Neural crest cell (in vitro differentiated cells): ENCODE data around the gene CARF. TPM values are rescaled to one million over a fixed set of nuclear protein-coding genes. Genes with fewer than 3 reads are reported as not detected.
"Not testable (repeated sequence)": the region's sequence is repeated elsewhere in the genome, so short reads cannot be mapped to it uniquely, and the experiment has no call there.

Source experiments
- DNase-seq: peaks from one replicate; pipeline ENCODE4 v3.0.0; 2021; ENCODE audit warnings: low read depth, mixed read lengths, low spot score
- H3K27ac Mint-ChIP-seq: one replicate; pipeline ENCODE4 v1.8.0; 2021; ENCODE audit warnings: mild to moderate bottlenecking, mixed read lengths; ENCODE audit not compliant: unreplicated experiment
- H3K27me3 Mint-ChIP-seq: 2 replicates; pipeline ENCODE4 v1.8.0; 2021; ENCODE audit warnings: low read depth, mild to moderate bottlenecking, mixed read lengths
- H3K36me3 Mint-ChIP-seq: 2 replicates; pipeline ENCODE4 v1.8.0; 2021; ENCODE audit warnings: low read depth, mild to moderate bottlenecking, mixed read lengths
- H3K4me1 Mint-ChIP-seq: 2 replicates; pipeline ENCODE4 v1.8.0; 2021; ENCODE audit warnings: mixed read lengths
- H3K4me3 Mint-ChIP-seq: one replicate; pipeline ENCODE4 v1.8.0; 2021; ENCODE audit warnings: mild to moderate bottlenecking, mixed read lengths
- H3K9me3 Mint-ChIP-seq: 2 replicates; pipeline ENCODE4 v1.8.0; 2021; ENCODE audit warnings: mixed read lengths
- total RNA-seq: library from RNA; stranded (reverse); gene quantifications from 2 replicates; pipeline ENCODE4 v1.2.1, GENCODE V29; 2021
- TF ChIP-seq, protein P1 (sequence below): fragments of 200-600 bp; sonication (generic); conservative IDR thresholded peaks from 2 replicates; pipeline ENCODE4 v1.5.0; 2021; ENCODE audit warnings: antibody characterized with exemption, mild to moderate bottlenecking

CARF gene
- total RNA-seq, 1 donor from 2014 or later: 6.8 TPM

DNA sequence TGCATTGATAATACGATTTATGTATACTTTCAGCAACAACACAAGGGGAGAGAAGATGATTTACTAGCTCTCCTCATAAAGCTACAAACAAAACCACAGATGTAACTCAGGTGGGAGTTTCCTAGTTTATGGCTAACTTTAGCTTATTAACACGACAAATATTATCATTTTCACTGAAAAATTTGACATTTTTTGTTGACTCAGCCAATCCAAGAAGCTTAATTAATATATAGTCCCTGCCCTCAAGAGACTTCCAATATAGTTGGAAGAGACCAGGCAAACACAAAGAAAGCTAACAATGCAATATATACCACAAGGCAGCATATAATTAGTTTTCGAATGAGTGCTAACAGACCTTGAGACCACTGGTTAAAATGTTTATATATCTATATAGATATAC lies 1.4 kb upstream of the CARF start:
- peaks cover 46% of the 10 kb centered on the region for H3K4me1 Mint-ChIP-seq
- H3K36me3 Mint-ChIP-seq: peaks cover 6% of the 10 kb centered on the region
- DNase-seq: no peak
- no peaks in the 10 kb centered on the region for H3K27me3 Mint-ChIP-seq
- no peaks in the 10 kb centered on the region for H3K9me3 Mint-ChIP-seq
- peak overlapping the region; percentile 99 for H3K4me3 Mint-ChIP-seq
- H3K27ac Mint-ChIP-seq: no peak overlapping the region
- TF ChIP-seq, protein P1, sequence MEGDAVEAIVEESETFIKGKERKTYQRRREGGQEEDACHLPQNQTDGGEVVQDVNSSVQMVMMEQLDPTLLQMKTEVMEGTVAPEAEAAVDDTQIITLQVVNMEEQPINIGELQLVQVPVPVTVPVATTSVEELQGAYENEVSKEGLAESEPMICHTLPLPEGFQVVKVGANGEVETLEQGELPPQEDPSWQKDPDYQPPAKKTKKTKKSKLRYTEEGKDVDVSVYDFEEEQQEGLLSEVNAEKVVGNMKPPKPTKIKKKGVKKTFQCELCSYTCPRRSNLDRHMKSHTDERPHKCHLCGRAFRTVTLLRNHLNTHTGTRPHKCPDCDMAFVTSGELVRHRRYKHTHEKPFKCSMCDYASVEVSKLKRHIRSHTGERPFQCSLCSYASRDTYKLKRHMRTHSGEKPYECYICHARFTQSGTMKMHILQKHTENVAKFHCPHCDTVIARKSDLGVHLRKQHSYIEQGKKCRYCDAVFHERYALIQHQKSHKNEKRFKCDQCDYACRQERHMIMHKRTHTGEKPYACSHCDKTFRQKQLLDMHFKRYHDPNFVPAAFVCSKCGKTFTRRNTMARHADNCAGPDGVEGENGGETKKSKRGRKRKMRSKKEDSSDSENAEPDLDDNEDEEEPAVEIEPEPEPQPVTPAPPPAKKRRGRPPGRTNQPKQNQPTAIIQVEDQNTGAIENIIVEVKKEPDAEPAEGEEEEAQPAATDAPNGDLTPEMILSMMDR: no peak

- H3K36me3 Mint-ChIP-seq: peaks cover 4% of the 10 kb centered on the region
- H3K27me3 Mint-ChIP-seq: no peaks in the 10 kb centered on the region
- TF ChIP-seq, protein P1: no peak
- no peak for DNase-seq
- H3K27ac Mint-ChIP-seq: peak overlapping the region; percentile 99
- H3K9me3 Mint-ChIP-seq: no peaks in the 10 kb centered on the region
- H3K4me3 Mint-ChIP-seq: peak overlapping the region; percentile 99
- peaks cover 46% of the 10 kb centered on the region for H3K4me1 Mint-ChIP-seq
These were observed 918 bp upstream of the CARF start for GRCh38 chr2:202911203-202911511.

DNA sequence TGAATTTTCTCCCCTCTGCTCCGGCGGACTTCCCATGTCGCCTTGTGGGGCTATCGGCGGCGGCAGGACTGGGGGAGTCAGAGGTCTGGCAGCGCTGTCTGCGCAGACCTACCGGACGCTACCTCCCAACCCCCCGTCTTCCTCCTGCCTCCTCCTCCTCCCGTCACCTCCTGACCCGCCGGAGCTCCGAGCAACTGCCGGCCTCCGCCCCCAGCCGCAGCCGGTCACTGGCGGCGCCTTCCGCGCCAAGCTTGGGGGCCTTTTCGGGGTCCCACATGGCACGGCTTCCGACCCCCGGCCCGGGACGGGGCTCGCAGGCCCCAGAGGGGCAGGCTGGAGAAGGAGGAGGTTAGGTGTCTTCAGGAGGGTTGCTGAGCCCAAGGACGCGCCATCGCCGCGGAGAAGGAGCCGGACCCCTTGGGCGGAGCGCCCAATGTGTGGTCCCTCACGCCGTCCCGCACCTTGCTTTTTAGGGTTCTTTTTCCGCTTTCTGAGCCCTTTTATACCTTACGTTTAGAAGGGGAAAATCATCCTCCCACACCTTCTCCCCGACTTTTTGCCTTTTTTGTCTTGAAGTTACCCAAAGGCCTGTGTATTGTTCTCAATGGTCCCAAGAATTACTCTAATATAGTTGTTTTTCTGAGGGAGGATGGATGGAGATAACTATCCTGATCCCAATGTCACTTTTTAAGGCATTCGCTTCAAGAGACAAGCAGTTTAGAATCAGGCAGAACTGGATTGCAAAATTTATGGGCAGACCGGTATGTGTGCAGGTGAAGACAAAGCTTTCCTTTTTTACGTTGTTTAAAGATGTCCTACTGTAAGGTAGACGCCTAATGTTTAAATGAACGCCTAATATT lies 497 bp downstream of the CARF start:
- H3K4me1 Mint-ChIP-seq: peaks cover 46% of the 10 kb centered on the region
- not testable (repeated sequence) for H3K36me3 Mint-ChIP-seq, H3K9me3 Mint-ChIP-seq, H3K27me3 Mint-ChIP-seq, DNase-seq
- H3K4me3 Mint-ChIP-seq: peak overlapping the region; percentile 99
- H3K27ac Mint-ChIP-seq: peak overlapping the region; percentile 99

GRCh38 chr2:202918860-202919259 lies 6.8 kb downstream of the CARF start:
- Mint-ChIP-seq H3K36me3 (peaks cover 5% of the 10 kb centered on the region), H3K4me3 (no peak overlapping the region), H3K9me3 (peaks cover 4% of the 10 kb centered on the region), H3K27me3 (no peaks in the 10 kb centered on the region), H3K4me1 (no peaks in the 10 kb centered on the region), H3K27ac (no peak overlapping the region)
- TF ChIP-seq, protein P1: no peak
- DNase-seq: no peak

DNA sequence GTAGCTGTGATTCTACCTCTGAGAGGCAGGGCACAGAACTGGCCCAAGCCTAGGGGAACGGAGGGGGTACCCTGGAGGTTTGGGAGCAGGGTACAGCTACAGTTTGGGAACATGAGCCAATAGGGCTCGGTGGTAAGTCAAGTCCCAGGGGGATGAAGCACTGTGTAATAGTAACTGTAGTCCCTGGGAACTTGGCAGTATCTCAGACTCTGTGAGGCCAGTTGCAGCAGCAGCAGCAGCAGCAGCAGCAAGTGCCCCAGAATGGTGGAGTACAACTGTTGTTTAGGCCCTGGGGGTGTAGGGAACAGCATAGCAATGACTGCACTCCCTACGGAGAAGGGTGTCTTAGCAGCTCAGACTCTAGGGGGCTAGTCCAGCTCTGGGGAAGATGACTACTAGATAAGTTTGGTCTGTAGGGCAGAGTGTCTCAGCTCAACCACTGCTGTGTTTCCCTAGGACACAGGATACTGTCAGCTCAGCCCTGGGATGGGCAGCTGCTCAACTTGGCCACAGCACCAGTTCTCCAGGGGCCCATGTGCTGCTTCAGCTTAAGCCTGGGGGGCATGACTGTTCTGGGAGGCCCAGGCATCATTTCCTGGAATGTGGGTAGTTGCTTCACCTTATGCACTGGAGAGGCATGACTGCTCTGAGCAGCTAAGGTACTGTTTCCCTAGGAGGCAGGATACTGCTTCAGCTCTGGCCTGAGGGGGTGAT lies 20.5 kb downstream of the CARF start:
- peaks cover 9% of the 10 kb centered on the region for H3K36me3 Mint-ChIP-seq

More for the DNA sequence above, 20.5 kb downstream of the CARF start:
- Mint-ChIP-seq H3K4me3 (no peak overlapping the region), H3K27me3 (no peaks in the 10 kb centered on the region), H3K9me3 (no peaks in the 10 kb centered on the region), H3K27ac (peak overlapping the region; percentile 24), H3K4me1 (no peaks in the 10 kb centered on the region)
- DNase-seq: no peak
- TF ChIP-seq, protein P1: no peak
